CD4-positive, alpha-beta T cell treated with Interleukin-15 for 1 hour (primary cell): ENCODE results near the gene EFCAB8.
A peak's percentile ranks its signal among the peaks of the same experiment; 100 is the strongest.
"Not testable (repeated sequence)": the region's sequence is repeated elsewhere in the genome, so short reads cannot be mapped to it uniquely, and the experiment has no call there.

ENCODE experiments used
- DNase-seq: peaks from one replicate; pipeline ENCODE4 v3.0.0-alpha.2; 2020

Gene EFCAB8

DNA sequence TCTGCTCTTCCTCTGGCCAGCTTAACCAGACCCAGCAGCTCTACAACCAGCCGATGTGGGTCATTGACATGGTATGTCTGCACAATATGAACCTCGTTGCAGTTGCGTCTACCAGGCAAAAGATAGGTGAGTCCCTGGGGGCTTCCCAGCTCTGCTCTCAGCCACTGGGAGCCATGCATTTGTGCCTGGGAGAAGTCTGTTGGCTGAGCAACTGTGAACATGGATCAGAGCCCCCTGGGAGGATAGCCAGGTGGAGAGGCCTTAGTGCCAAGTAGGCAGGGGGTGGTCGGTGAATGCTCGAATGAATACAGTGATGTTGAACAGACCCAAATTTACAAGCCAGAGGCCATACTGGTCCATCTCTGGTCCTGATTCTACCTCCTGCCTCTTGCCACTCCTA lies 30.6 kb downstream of the EFCAB8 start:
- no peak for DNase-seq

DNA sequence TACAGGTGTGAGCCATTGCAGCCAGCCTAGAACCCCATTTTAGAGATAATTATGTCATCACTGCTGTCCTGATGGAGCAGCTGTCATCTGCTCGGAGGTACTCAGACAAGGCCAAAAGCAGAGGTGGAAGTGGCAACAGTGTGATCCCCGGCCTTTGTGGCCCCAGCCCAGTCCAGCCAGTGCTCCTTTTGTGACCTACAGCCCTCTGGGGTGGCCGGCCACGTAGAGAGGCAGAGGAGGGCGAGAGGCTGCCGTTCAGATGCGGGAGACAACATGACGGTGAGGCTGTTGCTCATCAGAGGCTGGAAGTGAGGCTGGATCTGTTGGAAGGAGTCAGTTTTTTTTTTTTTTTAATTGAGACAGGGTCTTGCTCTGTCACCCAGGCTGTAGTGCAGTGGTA lies 32.8 kb downstream of the EFCAB8 start:
- DNase-seq = no peak

DNA sequence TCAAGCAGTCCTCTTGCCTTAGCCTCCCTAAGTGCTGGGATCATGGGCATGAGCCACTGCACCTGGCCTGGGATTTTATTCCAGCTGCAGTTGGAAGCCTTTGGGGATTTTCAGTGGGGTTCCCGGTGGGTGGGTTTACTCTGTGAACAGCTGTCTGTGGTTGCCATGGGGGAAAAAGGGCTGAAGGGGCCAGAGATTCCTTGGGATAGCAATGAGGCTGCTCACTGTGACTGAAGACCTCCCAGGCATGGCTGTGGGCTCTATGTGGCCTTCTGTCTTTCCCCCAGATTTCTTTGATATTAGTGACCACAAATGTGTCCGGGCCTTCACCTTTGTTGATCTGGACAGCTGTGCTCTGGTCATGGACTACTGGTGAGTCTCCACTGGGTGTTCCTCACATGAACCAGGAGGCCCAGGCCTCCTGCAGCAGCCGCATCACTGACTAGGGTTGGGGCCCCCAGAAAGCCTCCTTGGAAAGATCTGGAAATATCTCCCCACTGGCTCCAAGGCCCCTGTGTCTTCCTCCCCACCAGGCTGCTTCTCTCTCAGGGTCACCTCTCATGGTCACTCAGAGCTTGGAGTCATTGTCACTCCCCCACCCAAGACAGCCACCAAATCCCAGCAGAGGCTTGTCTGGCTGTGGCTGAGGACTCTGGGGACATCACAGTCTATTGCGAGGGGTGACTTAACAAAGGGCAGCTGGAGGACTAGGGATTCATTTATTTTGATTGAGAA lies 33.4 kb downstream of the EFCAB8 start:
- DNase-seq = no peak

DNA sequence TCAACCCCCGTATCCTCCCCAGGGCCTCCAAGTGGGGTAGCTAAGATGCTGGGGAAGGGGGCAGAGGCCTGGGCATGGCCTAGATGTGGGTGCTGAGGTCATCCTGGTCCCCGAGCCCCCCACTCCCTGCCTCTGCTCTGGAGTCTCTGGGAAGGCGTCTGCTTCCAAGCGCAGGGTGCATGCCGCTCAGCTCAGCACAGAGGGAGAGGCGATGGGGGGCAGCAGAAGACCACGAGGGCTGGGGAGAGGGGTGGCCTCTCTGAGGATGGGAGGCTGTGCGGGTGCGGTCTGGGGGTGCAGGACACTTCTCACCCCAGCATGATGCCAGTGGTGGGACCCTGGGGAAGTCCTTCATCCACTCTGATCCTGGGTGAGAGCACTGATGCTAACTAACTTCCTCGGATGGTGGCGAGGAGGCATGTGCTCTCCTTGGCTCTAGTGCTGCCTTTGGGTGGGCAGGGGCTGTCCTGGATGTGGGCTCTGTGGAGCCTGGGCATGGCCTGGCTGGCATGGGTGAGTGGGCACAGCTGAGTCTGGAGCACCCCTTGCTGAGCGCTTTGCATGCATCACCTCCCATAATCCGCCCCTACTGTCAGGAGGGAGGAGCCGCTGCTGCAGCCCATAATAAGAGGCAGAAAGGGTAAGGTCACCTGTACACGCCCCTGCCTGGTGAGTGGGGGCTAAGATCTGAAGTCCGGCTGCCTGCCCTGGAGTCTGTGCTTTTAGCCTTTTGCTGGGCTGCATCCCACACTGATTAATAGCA lies 34.7 kb downstream of the EFCAB8 start:
- no peak for DNase-seq

DNA sequence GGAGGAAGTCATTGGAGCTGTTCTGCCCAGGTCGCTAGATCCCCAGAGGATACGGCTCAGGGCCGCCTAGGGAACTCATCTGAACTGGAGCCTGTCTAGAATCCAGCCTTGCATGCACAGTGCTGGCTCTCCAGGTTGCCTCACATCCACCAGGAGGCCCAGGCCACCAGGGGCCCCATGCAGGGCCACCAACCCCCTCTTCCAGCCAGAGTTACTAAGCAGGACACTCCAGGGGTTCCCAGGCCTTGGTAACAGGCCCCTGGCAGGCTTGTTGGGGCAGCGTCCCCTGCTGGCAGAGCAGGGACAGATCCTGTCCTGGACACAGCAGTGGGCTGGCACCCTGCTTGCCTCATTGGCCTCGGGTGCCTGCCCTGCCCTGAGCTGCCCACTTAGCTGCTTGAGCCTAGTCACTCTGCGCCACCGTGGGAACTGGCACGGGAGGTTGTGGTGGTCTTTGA lies 35.3 kb downstream of the EFCAB8 start:
- no peak for DNase-seq

DNA sequence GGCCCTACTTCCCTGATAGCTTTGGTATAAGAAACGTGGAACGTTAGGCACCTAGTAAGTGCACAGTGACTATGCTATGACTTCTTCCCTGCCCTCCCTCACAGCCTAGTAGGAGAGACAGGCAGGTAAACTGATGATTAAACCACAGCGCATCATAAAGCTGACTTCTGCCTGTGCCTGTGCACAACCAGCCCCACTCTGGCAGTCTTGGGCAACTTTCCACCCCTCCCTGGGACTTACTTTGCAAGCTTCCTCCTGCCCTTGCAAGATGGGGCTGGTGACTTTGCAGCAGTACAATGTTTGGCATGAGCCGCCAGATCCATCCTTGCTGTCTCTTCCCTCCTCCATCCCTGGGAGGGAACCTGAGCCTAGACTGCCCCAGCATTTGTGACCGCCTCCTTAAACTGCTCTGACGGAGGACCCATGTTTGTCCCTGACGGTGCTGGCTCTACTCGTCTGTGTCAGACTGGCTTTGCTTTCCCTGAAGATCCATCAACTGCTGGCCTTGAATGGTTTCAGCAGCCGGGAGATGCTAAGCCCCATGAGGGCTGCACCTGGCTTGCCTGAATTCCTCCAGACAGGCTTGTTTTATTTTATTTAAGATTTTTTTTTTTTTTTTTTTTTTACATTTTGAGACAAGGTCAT lies 36.1 kb downstream of the EFCAB8 start:
- DNase-seq = no peak

DNA sequence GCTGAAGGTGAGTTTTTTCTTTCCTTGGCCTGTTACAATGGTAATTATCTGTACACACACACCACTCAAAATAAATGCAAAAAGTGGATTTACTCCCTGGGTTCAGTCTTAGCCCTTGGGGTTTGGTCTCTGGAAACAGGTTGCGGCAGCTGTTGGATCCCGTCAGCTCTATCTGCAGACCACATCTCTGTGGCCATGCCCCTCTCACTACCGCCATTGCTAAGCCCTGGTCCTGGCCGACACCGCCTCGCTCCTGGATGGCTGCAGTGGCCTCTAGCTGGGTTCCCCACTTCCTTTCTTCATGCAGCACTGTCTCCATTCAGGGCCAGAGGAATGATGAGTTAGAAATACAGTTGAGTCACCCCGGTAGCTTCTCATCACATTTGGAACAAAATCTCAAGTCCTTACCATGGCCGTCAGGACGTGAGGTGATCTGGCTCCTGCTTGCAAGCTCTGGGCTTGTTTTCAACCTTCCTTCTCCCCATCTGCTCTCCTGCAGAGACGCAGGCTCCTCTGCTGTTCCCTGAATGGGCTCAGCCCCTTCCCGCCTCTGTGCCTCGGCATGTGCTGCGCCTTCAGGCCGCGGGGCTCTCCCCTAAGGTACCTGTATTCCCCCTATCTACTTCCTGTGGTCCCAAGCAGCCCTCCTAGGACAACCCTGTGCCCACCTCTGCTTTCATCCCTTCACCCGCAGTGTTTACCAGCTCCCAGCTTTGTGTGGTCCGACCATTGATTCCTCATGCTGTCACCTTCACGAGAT lies 38.0 kb downstream of the EFCAB8 start:
- no peak for DNase-seq

DNA sequence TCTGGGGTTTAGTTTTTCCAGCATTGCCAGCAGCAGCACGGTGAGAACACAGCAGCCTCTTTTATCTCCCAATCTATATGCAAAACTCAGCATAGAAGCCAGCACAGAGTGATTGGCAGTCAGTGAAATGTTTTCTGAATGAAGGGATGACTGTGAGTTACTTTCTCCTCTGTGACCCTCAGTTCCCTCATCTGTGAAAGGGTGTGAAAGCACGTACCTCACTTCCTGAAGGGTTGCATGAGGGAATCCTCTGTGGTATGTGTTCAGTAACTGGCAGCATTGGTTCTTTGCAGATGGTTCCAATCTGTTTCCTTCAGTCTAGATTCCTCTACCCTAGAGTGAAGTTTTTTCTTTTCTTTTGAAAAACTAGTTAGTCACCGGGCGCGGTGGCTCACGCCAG lies 40.0 kb downstream of the EFCAB8 start:
- no peak for DNase-seq

DNA sequence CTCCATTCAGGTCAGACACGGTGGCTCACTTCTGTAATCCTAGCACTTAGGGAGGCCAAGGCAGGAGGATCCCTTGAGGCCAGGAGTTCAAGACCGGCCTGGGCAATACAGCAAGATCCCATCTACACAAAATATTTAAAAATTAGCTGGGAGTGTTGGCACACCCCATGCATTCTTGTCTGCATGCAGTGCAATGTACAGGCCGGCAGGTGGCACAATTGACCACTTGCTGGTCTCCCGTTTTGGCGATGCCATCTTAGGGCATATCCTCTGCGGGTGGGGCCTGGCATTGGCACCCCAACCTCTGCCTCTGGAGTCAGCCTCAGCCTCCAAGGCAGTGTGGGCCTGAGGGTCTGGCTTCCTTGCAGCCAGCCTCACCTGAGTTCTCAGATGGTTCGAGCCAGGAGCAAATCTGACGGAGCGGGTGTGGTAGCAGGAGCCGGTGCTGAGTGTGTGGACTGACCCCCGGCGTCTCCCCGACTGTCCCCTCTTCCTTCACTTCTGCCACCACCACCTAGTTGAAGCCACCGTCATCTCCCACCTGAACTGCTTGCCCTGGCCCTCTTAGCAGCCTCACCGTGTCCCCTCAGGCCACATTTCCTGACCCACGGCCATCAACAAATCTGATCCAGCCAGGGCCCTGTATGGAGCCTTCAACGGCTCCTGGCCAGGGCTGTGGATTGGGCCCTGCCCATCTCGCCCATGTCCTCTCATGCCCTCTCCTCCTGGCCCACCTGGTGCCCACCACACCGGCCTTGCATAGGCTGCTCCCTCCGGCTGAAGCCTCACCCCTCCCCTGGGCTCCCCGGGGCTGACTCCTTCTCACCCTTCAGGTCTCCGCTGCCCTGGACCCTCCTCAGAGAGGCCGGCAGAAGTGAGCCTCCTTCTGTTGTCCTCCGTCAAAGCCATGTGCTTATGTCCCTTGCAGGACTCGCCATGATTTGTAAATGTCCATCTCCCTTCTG lies 44.0 kb downstream of the EFCAB8 start:
- DNase-seq = peak; percentile 69

DNA sequence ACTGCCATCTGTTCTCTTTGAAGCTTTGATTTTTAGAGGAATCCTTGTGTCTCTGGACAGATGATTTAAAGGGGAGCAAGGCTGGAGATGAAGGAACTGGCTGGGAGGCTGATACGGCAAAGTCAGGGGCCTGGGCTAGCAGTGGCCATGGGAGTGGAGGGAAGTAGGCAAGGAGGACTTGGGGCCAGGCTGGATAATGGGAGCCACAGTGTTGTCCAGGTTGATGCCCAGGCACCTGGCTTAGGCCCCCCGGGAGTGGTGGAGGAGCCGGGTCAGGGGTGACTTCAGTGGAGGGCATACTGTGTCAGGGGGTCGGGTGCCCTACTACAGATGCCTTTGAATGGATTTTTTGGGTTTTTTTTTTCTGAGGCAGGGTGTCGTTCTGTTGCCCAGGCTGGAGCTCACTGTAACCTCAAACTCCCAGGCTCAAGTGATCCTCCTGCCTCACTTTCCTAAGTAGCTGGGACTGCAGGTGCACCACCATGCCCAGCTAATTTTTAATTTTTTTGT lies 45.0 kb downstream of the EFCAB8 start:
- no peak for DNase-seq

DNA sequence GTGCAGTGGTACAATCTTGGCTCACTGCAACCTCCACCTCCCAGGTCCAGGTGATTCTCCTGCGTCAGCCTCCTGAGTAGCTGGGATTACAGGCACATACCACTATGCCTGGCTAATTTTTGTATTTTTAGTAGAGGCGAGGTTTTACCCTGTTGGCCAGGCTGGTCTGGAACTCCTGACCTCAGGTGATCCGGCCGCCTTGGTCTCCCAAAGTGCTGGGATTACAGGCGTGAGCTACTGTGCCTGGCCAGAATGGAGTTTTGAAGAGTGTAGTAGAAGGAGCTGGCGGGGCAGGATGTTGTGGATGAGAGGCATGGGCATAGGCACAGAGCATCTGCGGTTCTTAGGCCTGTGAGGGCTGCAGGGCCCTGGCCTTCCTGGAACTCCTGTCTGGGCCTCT lies 46.0 kb downstream of the EFCAB8 start:
- not testable (repeated sequence) for DNase-seq

DNA sequence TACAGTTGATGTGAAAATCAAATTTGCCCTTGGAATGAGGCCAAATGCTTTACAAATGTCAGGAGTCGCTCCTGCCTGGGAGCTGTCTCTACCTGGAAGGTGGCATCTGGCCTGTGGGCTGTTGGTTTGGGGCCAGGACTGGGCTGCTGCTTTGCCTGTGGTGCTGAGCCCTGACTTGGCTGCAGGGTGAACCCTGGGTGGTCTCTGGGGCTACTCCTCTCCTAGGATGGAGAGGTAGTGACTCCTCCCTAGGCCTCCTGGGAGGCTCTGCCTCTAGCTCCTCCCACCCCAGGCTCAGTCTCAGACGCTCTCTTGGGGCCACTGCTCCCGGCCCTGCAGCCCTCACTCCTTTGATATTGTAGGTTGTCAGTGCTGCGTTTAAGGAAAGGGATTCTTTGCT lies 47.5 kb downstream of the EFCAB8 start:
- DNase-seq = no peak

DNA sequence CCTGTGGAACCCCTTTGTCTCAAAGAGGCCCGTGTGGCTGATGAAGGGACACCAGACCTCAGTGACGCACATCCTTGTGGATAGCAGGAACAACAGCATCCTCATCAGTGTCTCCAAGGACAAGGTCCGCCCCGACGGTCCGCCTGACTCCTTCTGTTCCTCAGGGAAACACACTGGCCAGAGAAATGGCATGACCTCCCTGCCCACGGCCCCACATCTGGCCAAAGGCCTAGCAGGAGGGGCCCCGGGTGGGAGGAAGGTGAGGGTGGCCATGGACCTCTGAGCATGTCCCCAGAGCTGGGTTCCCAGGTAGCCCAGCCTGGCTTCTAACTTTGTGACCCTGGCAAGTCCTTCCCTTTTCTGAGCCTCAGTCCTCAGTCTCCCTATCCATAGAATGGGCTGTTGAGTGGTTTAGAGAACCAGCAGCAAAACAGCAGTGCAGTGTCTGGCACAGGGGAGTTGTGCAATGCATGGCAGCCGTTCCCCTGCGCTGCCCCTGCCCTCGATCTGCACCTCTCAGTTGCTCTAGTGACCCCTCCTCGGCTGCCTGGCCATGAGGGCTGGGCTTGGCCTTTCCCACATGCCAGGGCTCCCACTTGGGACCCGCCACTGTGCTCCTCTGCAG lies 48.3 kb downstream of the EFCAB8 start:
- no peak for DNase-seq

DNA sequence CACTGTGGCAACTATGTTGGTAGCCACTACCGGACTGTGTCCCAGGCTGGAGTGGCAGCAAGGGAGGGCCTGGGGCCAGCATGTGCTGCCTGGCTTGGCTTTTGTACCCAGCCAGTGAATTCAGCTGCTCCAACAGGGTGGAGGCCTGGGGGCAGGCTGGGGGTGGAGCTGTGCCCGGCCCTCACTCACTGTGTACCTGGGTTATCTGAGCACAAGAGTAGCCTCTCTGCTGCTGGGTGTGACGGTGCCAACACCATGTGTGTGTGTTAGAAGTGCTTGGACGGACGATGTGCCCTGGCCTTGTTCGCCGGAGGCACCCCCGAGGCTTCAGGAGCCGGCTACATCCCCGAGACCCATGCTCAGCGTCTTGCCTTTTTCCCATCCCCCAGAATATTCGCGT lies 49.2 kb downstream of the EFCAB8 start:
- DNase-seq = peak; percentile 5

DNA sequence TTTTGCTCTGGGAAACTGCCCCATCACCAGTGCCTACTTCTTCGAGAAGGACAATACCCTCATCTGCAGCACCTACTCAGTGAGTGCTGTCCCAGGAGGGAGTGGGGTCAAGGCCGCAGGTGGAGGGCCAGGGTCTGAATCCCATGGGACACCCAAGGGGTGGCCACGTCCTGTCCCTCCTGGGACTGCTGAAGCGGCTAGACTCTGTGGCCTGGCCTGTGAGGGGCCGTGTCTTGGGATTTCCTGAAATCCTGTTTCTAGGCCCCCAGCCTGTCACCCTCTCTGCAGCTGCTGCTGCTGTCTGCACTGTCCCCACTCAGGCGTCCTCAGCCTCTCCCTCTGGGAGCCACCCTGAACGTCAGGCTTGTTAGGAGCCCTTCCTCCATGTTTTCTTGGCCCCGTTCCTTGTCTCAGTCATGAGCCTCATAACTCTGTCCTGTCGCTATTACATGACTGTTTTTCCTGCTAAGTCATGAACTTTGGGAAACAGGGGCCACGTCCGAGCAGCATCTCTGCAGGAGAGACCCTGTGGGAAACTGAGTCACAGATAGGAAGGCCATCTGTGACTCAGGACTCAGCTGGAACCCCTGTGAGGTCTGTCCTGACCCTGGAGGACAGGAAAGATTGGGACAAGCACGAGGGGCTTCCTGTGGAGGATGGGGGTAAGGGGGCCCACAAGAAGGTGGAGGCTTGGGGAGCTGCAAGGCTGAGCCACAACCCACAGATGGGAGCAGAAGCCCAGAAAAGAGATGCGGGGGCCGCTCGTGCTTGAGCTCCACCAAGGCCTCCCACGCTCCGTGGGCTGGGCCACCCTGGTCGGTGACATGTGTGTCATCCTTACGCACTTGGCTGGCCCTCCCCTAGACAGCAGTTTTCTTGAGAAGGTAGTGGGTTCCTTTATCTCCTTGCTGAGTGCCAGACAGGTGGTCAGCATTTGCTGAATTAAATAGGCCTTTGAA lies 49.9 kb downstream of the EFCAB8 start:
- peak; percentile 7 for DNase-seq

DNA sequence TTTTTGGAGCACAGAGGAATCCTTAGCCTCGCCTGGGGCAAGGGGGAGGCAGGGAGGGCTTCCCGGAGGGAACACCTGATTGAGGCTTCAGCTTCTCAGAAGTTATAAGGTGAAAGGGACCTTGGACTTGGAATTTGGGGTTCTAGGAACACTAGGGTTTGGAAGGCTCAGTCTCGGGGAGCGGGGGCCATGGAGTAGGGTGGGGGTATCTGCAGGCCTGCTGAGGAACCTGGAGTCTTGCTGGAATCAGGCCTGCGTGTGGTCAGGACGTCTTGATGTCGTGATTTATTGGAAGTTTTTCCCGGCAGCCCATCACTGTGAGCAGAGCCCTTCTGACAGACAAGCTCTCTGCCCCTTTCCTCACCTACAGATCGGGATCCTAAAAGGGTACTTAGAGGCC lies 50.7 kb downstream of the EFCAB8 start:
- no peak for DNase-seq

DNA sequence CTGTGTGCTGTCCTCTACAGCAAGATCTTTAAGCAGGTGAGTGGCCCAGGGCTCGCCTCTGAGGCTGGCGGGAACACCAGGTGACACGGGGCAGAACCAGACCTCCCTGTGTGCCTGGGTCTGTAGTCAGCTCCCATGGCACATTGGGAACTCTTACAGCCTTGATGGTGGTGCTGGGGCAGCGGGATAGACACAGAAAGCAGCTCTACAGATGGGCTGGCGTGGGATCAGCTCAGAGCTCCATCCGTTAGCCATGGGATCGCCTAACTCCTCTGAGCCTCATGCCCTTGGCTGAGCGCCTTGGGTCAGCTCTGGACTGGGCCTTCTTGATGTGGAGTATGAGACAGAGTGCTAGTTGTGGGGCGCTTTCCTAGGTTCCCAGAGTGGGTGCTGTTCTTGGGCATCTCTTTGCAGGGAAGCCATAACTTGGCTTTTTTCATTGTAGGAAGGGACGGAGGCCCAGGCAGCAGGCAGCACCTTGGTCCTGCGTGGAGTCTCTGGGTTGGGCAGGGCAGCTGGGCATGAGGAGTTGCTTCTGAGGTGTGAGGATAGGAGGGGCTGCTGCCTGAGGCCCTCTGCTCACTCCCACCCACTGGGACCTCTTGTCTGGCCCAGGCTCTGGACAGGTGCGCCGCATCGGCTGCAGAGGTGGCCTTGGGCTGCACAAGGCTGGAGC lies 51.3 kb downstream of the EFCAB8 start:
- no peak for DNase-seq

DNA sequence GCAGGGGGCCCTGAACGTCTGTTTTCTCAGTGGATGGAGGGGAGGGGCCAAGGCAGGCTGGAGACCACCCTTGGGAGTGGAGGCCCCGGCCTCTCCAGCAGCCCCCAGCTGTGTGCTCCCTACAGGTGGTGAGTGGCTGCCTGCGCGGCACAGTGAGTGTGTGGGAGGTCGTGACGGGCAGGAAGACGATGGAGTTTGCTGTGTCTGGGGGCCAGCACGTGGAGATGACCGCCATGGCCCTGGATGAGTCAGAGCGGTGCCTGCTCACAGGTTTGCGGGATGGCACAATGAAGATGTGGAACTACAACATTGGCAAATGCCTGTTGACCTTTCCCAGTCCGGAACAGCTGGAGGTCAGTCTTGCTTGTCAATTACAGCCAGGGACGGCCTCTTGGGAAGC lies 52.6 kb downstream of the EFCAB8 start:
- DNase-seq = no peak

DNA sequence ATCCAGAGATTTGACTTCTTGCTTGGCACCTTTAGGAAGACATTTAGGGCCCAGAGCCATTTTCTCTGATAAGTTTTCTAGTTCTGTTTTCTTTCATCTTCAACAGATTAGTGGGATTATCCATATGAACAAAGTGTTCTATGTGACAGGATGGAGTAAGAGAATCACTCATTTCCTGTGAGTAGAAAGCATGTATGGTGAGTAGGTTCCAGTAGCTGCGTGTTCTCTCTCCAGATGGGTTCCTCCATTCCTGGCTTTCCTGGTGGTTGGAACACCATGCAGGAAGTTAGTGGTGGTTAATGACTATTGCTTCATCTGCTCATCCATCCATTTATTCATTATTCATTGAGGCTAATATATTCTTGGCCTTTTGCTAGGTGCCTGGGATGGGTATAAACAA lies 54.0 kb downstream of the EFCAB8 start:
- DNase-seq = no peak
